ENCODE measurements around the gene BCKDK.
"Not testable (repeated sequence)": the region's sequence is repeated elsewhere in the genome, so short reads cannot be mapped to it uniquely, and the experiment has no call there.

The BCKDK gene

GRCh38 chr16:31129568-31130335 lies 21.6 kb downstream of the BCKDK start:
- DNase-seq: no peak

GRCh38 chr16:31130336-31130891 lies 22.2 kb downstream of the BCKDK start:
- no peak for DNase-seq

GRCh38 chr16:31130899-31131298 lies 22.7 kb downstream of the BCKDK start:
- no peak for DNase-seq

GRCh38 chr16:31131416-31131815 lies 23.2 kb downstream of the BCKDK start:
- DNase-seq: no peak

- DNase-seq: no peak
These were observed 23.7 kb downstream of the BCKDK start for GRCh38 chr16:31131841-31132271.

GRCh38 chr16:31132303-31132979 lies 24.3 kb downstream of the BCKDK start:
- no peak for DNase-seq

- no peak for DNase-seq
These were observed 24.9 kb downstream of the BCKDK start for GRCh38 chr16:31133046-31133501.

GRCh38 chr16:31134091-31134571 lies 25.9 kb downstream of the BCKDK start:
- no peak for DNase-seq

GRCh38 chr16:31134625-31135534 lies 26.7 kb downstream of the BCKDK start:
- DNase-seq: no peak

GRCh38 chr16:31135535-31136286 lies 27.5 kb downstream of the BCKDK start, which contains the start of gene PRSS8:
PRSS8 (minus strand) TSS chr16:31135727; CDS start chr16:31135498, 229 bp downstream.
- DNase-seq: no peak

- DNase-seq: no peak
These were observed 28.1 kb downstream of the BCKDK start for GRCh38 chr16:31136287-31136662.

GRCh38 chr16:31136822-31137499 lies 28.8 kb downstream of the BCKDK start:
- not testable (repeated sequence) for DNase-seq

GRCh38 chr16:31138621-31139578 lies 30.7 kb downstream of the BCKDK start:
- no peak for DNase-seq

- not testable (repeated sequence) for DNase-seq
These were observed 32.9 kb downstream of the BCKDK start for GRCh38 chr16:31141071-31141469.

- no peak for DNase-seq
These were observed 33.4 kb downstream of the BCKDK start for GRCh38 chr16:31141489-31142108.

GRCh38 chr16:31142109-31143010 lies 34.2 kb downstream of the BCKDK start:
- peak; percentile 93 for DNase-seq

GRCh38 chr16:31143011-31143693 lies 35.0 kb downstream of the BCKDK start:
- DNase-seq: no peak

- no peak for DNase-seq
These were observed 35.5 kb downstream of the BCKDK start for GRCh38 chr16:31143694-31144148.
